Endometrial microvascular endothelial cells (primary cell): ENCODE measurements around the gene TCEAL9. TPM values are rescaled to one million over a fixed set of nuclear protein-coding genes. Genes with fewer than 3 reads are reported as not detected.
"Not testable (repeated sequence)": the region's sequence is repeated elsewhere in the genome, so short reads cannot be mapped to it uniquely, and the experiment has no call there.

ENCODE experiments used
- in situ Hi-C: cut with HindIII; loops from 2 replicates; pipeline ENCODE4 v1.10.0; 2017; ENCODE audit warnings: low sequenced_read_pairs, low pct_unique_long_range_greater_than_20kb; ENCODE audit errors: inconsistent ontology term
- total RNA-seq: library from RNA; depleted of rRNA; stranded (reverse); fragments of >200 nt; gene quantifications from one replicate; pipeline ENCODE4 v1.2.3, GENCODE V29; 2015; ENCODE audit errors: inconsistent ontology term

Gene TCEAL9
- total RNA-seq, 1 donor from 2014 or later = 48.4 TPM

GRCh38 chrX:103367502-103367901 lies 11.2 kb downstream of the TCEAL9 start:
- in situ Hi-C loops = no loop called here

GRCh38 chrX:103369479-103369878 lies 13.2 kb downstream of the TCEAL9 start:
- in situ Hi-C loops = no loop called here

- in situ Hi-C loops = no loop called here
These were observed 16.6 kb downstream of the TCEAL9 start for GRCh38 chrX:103372886-103373285.

GRCh38 chrX:103373581-103373980 lies 17.3 kb downstream of the TCEAL9 start:
- in situ Hi-C loops = no loop called here

GRCh38 chrX:103376118-103376978 lies 20.0 kb downstream of the TCEAL9 start, which contains the start of gene BEX3:
Gene BEX3, plus strand, starts transcription at chrX:103376538. Its CDS starts 984 bp downstream, at chrX:103377522.
- in situ Hi-C loops = no loop called here

- in situ Hi-C loops = no loop called here
These were observed 20.6 kb downstream of the TCEAL9 start for GRCh38 chrX:103376979-103377324.

GRCh38 chrX:103378990-103379389 lies 22.7 kb downstream of the TCEAL9 start:
- in situ Hi-C loops = no loop called here

- in situ Hi-C loops = no loop called here
These were observed 26.6 kb downstream of the TCEAL9 start for GRCh38 chrX:103382877-103383276.

GRCh38 chrX:103384672-103385071 lies 28.4 kb downstream of the TCEAL9 start:
- in situ Hi-C loops = no loop called here

- in situ Hi-C loops = not testable (repeated sequence)
These were observed 29.1 kb downstream of the TCEAL9 start for GRCh38 chrX:103385283-103385830.

- in situ Hi-C loops = no loop called here
These were observed 30.0 kb downstream of the TCEAL9 start for GRCh38 chrX:103386332-103386731.

GRCh38 chrX:103393487-103393886 lies 37.2 kb downstream of the TCEAL9 start:
- in situ Hi-C loops = no loop called here

- in situ Hi-C loops = no loop called here
These were observed 39.9 kb downstream of the TCEAL9 start for GRCh38 chrX:103396186-103396585.

- in situ Hi-C loops = no loop called here
These were observed 40.4 kb downstream of the TCEAL9 start for GRCh38 chrX:103396660-103397059.

- in situ Hi-C loops = no loop called here
These were observed 41.4 kb downstream of the TCEAL9 start for GRCh38 chrX:103397707-103398106.

- in situ Hi-C loops = no loop called here
These were observed 42.1 kb downstream of the TCEAL9 start for GRCh38 chrX:103398421-103398864.

- in situ Hi-C loops = no loop called here
These were observed 43.4 kb downstream of the TCEAL9 start for GRCh38 chrX:103399744-103400143.

GRCh38 chrX:103400931-103401330 lies 44.6 kb downstream of the TCEAL9 start:
- in situ Hi-C loops = no loop called here

GRCh38 chrX:103404231-103405008 lies 48.1 kb downstream of the TCEAL9 start:
- in situ Hi-C loops = no loop called here

GRCh38 chrX:103405009-103405333 lies 48.7 kb downstream of the TCEAL9 start:
- in situ Hi-C loops = no loop called here
